Tibial nerve (tissue), 4 donors: Measurements from ENCODE around the gene PHF21B.

ENCODE experiments used
- CTCF ChIP-seq, 5 experiments: fragments of 200-600 bp in 3 of 5; fragments of 450-650 bp in 2 of 5; sonication (generic) in 3 of 5; IDR thresholded peaks; one replicate each; pipeline ENCODE4 v1.5.1; 2016 to 2019; ENCODE audit warnings: antibody characterized with exemption in 5 of 5, mild to moderate bottlenecking in 3 of 5, moderate library complexity in 2 of 5
- EP300 ChIP-seq, 2 donors: sonication (generic); formaldehyde crosslinking; IDR thresholded peaks; one replicate each; pipeline ENCODE4 v1.6.1; 2017; ENCODE audit warnings: antibody characterized with exemption in 2 of 2, mild to moderate bottlenecking in 1 of 2
- POLR2A ChIP-seq, 2 donors: fragments of 450-650 bp; IDR thresholded peaks; one replicate each; pipeline ENCODE4 v1.6.1; 2017; ENCODE audit warnings: antibody characterized with exemption in 2 of 2, mild to moderate bottlenecking in 2 of 2, moderate library complexity in 2 of 2

- TF ChIP-seq CTCF (IDR thresholded peaks at IDR 0.05) (no peak), POLR2A (IDR thresholded peaks at IDR 0.05) (no peak), EP300 (IDR thresholded peaks at IDR 0.05) (no peak)
Measured at GRCh38 chr22:44994399-44995104, 15.3 kb downstream of the PHF21B start.
